ENCODE data around the gene ESRRG. TPM values are rescaled to one million over a fixed set of nuclear protein-coding genes. Genes with fewer than 3 reads are reported as not detected.

The ESRRG gene
- total and polyA plus RNA-seq, 2 of the 8 experiments (the other 6 are each of a cell fraction or from before 2014, with no cell fraction given) = 0.59 to 1.4 TPM

GRCh38 chr1:216459651-216460207 is 263.5 kb downstream of the ESRRG start (continued):
- TF ChIP-seq CHD7 (IDR thresholded peaks at IDR 0.05; ENCODE audit: insufficient replicate concordance, low read length) (no peak), ASH2L (IDR thresholded peaks at IDR 0.05; ENCODE audit: low read length) (no peak), RXRA (IDR thresholded peaks at IDR 0.05; ENCODE audit: insufficient read depth, low read depth, low read length) (no peak), TAF1 (IDR thresholded peaks at IDR 0.05; ENCODE audit: low read depth, low read length) (no peak), TBP (IDR thresholded peaks at IDR 0.05; ENCODE audit: low read depth, low read length) (no peak)

Measured in H1 (cell line).